NCI-H69 (cell line): ENCODE data around the gene CCDC57.
A peak's percentile ranks its signal among the peaks of the same experiment; 100 is the strongest.
"Not testable (repeated sequence)": the region's sequence is repeated elsewhere in the genome, so short reads cannot be mapped to it uniquely, and the experiment has no call there.

Source experiments
- DNase-seq: peaks from one replicate; lab custom pipeline; 2025; lab: John Stamatoyannopoulos, UW

Gene CCDC57

GRCh38 chr17:82175201-82175600 is 37.4 kb downstream of the CCDC57 start:
- DNase-seq: peak; percentile 37

DNA sequence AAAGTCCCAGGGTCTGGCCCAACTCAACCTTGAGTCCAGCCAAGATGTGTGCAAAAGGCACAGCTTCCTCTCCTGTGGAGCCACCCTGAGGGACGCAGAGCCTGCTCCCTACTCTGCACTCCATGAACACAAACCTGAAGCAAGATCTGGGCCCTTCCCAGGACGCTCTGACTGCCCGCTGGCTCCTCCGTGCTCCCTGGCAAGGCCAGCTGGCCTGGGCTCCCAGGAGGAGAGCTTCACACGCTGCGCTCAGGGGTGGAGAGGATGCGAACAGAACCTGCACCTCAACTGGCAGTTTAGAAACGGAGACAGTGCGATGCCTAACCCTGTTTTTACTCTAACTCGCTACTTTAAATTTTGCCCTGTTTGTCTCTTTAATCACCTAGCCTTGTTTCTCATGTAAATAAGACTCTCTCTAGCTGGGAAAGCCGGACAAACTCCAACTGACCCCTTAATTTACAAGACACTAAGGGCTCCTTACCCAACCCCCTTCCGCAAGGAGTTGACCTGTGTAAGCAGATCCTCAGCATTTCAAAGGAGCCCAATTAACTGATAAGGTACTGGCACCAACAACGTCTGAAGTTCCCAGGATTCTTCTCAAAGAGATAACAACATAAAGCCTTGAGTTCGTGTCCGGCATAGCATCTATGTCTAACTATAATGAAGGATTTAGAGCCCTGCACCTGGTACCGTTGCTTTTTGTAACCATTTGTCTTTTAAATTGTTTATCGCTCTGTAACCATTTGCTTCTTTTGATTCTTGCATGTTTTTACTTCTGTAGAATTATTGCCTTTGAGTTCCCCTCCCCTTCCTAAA is 38.4 kb downstream of the CCDC57 start:
- not testable (repeated sequence) for DNase-seq

DNA sequence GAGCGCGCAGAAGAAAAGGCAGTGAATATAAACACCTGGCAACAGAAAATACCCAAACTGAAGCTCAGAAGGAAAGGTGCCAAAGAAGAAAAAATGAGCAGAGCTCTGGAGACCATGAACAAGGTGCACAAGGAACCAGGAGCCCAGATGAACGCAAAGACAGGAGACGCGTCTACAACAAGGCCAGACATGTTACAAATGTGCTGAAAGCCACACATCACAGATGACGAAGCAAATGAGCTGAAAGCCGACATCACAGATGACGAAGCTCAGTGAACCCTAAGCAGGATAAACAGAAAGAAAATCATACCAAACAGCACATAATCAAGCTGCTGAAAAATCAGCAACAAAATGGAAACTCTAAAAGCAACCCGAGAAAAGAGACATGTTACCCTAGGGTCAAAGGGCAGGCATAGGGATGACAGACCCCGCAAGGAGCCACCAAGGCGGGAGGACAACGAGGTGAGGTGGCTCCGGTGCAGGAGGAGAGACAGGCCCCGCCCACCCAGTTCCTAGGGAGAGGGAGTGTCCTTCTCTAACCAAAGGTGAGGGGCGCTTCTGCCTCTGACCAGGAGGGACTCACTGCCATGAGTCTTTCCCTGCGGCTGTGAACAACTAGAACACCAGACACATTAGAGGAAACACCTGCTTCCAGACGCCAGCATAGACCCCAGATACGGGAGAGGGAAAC is 39.1 kb downstream of the CCDC57 start:
- DNase-seq: no peak

DNA sequence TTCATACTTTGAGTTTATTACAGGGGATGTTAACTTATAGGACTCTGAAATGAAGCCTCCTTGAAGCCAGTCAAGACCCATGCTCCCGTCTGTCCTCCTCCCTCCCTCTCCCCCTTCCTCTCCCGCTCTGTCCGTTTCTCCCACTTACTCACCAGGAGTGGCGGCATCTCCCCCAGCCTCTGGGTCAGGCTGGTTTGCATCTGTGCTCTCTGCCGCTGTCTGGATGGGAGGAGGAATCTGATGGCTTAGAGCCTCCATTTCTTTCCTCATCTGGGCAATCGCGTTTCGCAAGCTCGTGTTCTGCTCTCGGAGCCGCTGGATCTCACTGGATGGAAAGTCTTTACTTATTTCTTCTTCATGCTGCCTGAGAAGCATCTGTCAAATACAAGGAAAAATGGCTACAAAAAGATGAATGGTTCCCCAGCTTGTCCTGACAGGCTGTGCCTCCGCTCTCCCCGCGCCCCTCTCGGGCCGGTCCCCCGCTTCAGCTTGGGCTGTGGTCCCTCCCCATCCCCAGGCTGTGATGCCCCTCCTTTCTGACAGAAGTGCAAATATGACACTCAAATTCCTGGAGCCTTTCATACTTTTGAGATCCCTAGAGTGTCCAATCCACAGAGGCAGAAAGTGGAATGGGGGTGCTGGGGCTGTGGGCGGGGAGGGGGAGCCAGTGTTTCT is 40.0 kb downstream of the CCDC57 start:
- DNase-seq: no peak

DNA sequence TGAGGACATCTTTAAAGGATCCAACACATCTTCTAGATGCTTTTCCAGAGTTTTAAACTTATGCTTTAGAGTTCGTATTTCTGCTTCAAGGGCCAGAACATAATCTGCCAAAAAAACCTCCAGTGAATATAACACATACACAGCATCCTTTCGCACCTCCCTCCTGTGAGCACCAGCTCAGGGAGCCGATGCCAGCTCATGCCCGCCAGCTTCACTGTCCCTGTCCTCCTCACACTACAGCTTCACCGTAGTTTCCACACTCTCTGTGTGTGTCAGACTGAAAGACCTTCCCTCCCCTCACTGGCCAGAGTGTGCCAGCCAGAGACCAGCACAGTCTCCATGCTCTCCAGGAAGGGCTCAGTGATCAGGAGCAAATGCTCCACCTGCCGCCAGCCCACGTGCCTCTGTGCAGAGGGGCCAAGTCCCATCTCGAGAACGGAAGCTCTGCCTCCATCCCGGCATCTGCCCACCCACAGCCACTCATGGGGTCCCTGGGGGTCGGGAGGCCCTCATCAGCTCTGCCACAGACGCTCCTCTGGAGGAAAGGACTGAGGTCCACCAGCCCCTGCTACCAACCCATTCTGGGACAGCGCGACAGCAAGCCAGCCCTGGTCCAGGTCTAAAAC is 40.8 kb downstream of the CCDC57 start:
- no peak for DNase-seq

DNA sequence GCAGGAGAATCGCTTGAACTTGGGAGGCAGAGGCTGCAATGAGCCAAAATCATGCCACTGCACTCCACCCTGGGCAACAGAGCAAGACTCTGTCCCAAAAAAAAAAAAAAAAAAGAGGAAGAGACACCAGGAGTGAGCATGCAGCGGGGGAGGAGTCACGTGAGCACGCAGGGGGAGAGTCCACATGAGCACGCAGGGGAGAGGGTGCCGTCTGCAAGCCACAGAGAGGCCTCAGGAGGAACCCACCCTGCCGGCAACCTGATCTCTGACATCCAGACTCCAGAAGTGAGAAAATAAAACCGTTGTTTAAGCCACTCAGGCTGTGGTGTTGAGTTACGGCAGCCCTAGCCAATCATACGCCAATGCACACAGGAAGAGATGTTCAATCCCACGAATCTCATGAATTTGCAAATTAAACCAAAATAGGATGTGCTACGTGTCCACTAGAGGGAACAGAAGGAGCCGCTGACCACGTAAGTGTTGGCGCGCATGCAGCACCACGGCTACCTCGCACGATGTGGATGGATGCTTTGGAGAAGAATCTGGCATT is 42.2 kb downstream of the CCDC57 start:
- DNase-seq: no peak

DNA sequence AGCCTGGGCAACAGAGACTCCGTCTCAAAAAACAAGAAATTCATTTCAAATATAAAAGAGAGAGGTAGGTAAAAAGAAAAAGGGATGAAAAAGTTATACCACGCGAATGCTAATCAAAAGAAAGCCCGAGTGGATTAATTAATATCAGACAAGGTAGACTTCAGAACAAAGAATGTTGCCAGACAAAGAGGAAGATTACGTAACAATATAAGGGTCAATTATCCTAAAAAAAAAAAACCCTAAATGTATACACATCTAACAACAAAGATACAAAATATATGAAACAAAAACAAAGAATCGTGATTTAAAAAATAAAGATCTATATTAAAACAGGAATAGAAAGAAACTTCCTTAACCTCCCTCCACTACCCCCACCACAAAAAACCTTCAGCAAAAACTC is 44.1 kb downstream of the CCDC57 start:
- DNase-seq: no peak

DNA sequence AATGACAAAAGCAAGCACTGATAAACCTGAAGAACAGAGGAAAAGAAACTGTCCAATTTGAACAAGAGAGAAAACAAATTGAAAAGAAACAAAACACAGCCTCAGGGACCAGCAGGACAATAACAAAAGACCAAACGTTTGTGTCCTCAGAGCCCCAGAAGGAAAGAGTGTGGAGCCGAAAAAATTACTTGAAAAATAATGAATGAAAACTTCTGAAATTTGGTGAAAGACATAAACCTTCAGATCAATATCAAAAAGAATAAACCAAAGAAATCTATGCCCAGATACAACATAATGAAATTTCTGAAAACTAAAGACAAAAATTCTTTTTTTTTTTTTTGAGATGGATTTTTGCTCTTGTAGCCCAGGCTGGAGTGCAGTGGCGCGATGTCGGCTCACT is 45.6 kb downstream of the CCDC57 start:
- no peak for DNase-seq

DNA sequence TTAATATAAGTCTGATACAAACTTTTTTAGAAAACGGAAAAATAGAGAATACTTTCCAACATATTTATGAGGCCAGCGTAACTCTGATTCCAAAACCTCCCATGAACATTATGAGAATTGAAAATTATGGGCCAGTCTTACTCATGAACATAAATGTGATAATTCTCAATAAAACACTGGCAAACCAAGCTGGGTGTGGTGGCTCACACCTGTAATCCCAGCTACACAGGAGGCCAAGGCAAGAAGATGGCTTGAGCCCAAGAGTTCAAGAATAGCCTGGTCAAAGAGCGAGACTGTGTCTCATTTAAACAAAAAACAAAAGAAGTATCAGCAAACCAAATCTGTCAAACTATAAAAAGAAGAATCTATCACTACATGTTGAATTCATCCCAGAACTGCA is 47.8 kb downstream of the CCDC57 start:
- DNase-seq: no peak

- no peak for DNase-seq
Observed at GRCh38 chr17:82161216-82161615, 51.4 kb downstream of the CCDC57 start.

DNA sequence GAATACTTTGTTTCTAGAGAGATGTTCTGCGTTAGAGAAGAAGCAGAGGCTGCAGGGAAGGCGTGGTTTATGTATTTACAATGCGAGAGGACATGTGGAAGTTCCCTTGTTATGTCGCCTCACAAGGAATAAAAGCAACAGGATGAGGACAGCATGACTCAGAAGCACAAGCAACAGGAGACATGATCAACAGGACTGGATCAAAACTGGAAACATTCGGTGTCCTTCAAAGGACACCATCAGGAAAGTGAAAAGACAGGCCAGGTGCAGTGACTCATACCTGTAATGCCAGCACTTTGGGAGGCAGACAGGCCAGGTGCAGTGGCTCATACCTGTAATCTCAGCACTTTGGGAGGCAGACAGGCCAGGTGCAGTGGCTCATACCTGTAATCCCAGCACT is 52.6 kb downstream of the CCDC57 start:
- peak; percentile 21 for DNase-seq

DNA sequence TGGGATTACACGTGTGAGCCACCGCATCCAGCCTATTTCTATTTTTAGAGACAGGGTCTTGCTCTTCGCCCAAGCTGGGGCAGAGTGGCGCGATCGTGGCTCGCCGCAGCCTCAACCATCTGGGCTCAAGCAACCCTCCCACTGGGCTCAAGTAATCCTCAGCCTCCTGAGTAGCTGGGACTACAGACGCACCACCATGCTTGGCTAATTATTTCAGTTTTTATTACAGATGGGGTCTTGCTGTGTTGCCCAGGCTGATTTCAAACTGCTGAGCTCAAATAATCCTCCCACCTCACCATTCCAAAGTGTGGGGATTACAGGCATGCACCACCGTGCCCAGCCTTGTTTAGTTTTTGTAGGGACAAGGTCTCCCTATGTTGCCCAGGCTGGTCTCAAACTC is 53.8 kb downstream of the CCDC57 start:
- DNase-seq: no peak

DNA sequence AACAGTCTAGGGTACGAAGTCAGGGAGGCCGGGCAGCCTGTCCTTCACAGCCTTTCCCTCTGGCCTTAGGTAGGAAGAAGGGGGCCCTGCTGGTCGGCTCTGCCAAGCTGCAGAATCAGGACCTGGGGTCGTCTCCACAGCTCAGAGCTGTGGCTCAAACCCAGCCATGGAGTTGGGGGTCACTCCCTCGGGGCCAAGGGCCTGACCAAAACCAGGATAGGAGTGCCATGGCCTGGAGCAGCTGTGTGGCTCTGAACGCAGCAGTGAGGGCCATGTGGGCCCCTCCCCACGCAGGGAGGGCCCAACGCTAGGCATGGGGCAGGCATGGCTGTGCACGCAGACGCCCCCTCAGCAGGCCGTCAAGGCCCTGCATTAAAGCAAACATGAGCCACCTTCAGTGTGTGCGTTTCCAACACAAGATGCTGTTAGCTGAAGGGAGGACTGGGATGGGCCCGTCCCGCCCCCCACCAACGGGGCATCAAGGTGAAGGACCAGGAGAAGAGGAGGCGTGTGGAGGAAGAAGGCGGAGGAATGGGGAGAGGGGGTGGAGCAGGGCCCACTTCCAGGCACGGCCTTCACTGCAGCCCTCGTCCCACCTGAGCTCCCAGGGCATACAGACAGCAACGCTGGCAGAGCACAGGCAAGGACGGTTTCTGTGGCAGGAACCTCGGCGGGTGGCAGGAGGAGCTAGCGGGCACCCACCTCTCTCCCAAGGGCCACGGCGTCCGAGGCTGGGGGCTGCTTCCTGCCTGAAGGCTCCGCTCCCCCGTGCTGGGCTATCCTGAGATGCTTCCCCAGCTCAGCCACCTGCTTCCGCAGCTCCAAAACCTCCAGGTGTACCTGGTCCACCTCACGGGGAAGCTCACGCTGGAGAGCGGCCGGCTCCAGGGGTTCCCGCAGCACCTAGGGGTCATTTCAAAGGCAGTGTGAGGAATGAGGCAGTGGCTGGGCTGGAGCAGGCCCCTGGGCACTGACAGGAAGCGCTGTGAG is 55.3 kb downstream of the CCDC57 start:
- DNase-seq: no peak

DNA sequence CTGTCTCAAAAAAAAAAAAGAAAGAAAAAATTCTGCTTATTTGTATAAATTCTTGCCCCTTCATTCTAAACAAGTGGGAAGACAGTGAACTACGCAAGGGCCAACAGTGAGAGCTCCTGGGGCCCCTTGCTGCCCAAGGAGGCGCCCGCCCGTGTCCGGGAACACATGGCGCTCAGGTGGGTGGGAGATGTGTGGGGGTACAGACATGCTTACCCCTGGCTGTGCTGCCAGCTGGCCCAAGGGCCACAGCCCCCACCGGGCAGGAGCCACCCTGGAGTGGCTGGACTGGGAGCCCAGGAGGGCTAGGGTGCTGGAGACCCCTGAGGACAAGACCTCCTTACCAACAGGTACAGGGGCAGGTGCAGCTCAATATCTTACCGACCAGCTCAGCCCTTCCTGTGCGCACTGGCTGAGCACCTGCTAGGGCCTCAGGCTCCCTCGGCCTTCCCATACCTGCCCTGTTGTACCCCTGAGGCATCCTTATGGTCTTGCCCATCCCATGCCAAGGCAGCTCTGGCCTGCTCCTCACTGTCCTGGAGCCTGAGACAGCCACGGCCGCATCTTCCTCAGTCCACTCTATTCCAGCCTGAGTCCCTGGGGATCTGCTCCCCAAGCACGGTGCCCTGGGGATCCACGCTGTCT is 56.2 kb downstream of the CCDC57 start:
- DNase-seq: no peak

DNA sequence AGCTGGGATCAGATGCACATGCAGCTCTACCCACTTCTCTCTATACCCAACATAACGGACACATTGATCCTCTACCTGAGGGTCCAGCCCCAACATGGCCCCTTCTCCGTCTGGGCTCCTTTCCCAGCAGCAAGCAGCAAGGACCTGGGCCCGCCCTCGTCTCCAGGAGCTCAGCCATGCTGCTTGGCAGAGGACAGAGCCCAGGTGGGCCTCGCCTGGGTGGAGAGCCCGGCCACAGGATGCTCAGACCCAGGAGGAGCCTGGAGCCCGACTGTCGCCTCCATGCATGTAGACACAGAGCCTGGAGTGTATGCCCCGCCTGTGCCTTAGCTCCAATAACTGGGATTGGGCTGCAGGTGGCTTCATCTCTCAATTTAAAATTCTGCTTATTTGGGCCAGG is 57.0 kb downstream of the CCDC57 start:
- DNase-seq: no peak

DNA sequence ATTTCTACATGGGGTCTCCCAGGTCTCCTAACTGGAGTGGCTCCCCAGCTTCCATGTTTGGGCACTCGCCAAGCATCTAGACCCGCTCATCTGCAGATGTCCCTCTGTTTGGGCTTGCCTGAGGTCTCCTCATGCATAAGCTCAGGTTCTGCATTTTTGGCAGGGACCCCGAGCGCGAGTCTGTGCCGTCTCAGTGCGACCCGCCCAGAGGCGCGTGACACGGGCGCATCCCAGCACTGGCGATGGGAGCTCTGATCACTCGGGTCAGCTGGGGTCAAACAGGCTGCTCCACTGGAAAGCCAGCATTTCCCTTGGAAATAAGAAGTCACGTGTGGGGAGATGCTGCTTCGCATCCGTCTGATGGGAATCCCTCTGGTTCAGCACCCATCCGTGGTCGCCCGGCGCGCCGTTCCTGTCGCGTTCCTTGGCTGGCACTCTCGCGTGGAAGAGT is 57.7 kb downstream of the CCDC57 start:
- no peak for DNase-seq

DNA sequence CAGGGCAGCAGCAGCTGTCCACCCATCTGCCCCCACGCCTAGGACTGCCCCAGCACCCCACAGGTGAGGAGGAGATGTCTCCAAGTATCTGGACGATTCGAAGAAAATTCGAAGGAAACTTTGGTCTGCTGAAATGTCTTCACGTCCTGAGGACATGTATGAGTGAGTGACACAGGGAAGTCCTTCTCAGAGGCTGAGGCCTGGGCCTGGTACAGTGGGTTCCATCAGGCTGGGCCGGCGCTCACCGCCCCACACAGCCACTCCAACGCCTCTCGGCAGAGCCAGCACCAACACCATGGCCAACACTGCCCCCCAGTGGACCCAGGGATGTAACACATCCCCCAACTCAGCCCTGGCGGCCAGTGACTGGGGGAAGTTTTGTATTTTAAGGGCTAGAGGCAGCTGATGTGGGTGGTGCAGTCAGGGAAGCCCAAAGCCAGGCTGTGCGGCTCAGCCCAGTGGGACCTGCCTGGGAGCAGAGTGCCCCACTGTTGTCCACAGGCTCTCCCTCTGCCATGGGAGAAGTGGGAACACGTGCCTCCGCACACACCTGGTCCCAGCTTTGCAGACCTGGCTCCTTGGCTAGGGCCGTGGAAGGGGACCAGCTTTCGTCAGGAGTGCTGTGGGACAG is 58.8 kb downstream of the CCDC57 start:
- peak; percentile 71 for DNase-seq

GRCh38 chr17:82153295-82153691 is 59.3 kb downstream of the CCDC57 start:
- no peak for DNase-seq

DNA sequence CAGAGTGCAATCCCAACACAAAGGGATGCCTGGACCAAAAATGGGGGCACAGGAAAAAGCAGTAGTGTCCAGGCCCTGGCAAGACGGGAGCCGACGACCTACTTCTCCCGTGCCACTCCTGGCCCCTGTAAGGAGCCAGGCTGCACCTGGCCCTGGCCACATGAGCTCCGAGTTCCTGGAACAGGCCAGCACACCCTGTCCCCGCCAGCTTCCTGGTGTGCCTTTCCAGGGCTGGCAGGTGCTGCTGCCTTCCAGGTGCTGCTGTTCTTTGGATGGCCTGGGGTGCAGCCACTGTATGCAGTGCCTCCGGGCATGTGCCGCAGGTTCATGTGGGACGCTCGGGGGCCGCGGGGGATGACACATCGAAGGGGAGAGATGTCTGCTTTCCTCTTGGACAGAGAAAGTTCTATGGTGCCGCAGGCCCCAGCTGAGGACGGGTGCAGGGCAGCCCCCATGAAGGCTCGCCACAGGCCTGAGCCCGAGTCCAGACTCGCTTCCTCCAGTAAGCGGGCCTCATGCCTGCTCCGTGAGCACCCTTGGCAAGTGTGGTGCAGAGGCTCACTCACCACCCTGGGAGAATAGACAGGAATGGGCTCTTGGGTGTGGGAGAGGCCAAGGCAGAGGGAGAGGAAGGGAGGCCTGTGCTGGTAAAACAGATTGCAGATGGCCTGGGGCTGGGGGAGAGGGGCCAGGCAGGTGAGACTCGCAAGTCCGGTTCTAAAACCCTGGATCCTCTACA is 59.9 kb downstream of the CCDC57 start:
- no peak for DNase-seq
